Aorta (tissue), 5 donors: ENCODE measurements around the gene ZBTB7C. TPM values are rescaled to one million over a fixed set of nuclear protein-coding genes. Genes with fewer than 3 reads are reported as not detected.
A peak's percentile ranks its signal among the peaks of the same experiment; 100 is the strongest.

ENCODE experiments used
- ATAC-seq: fragments of 200-7000 bp; cut with Tn5 transposase; one replicate; pipeline ENCODE4 v1.9.1; 2022; ENCODE audit warnings: moderate library complexity; ENCODE audit not compliant: low FRiP score
- DNase-seq, 2 donors: peaks; one replicate each; pipeline ENCODE4 v3.0.0-alpha.2; 2020
- H3K27ac ChIP-seq, 2 donors: one replicate each; pipeline ENCODE4 v1.5.1; 2013; ENCODE audit warnings: low read length in 2 of 2, mild to moderate bottlenecking in 2 of 2, moderate library complexity in 2 of 2, control low read depth in 1 of 2, inconsistent platforms in 1 of 2, low read depth in 1 of 2
- H3K27me3 ChIP-seq, 2 donors: one replicate each; pipeline ENCODE4 v1.6.1; 2013; ENCODE audit warnings: control low read depth in 1 of 2, low read length in 1 of 2, mild to moderate bottlenecking in 1 of 2, moderate library complexity in 1 of 2; ENCODE audit not compliant: insufficient read depth in 2 of 2, control insufficient read depth in 1 of 2
- H3K36me3 ChIP-seq, 2 donors: one replicate each; pipeline ENCODE4 v1.6.1; 2013; ENCODE audit warnings: control low read depth in 1 of 2, low read length in 1 of 2, mild to moderate bottlenecking in 1 of 2; ENCODE audit not compliant: insufficient read depth in 2 of 2, control insufficient read depth in 1 of 2
- H3K4me1 ChIP-seq, 2 donors: one replicate each; pipeline ENCODE4 v1.6.1; 2013; ENCODE audit warnings: low read length in 2 of 2, control low read depth in 1 of 2, mild to moderate bottlenecking in 1 of 2, moderate library complexity in 1 of 2; ENCODE audit not compliant: insufficient read depth in 2 of 2, control insufficient read depth in 1 of 2
- H3K4me3 ChIP-seq, 2 donors: one replicate each; pipeline ENCODE4 v1.5.1; 2013; ENCODE audit warnings: low read length in 2 of 2, control low read depth in 1 of 2, mild to moderate bottlenecking in 1 of 2
- H3K9me3 ChIP-seq: one replicate; pipeline ENCODE4 v1.6.1; 2013; ENCODE audit warnings: mild to moderate bottlenecking, low read length; ENCODE audit not compliant: control insufficient read depth
- WGBS, 2 donors: extraction: QIAGEN DNeasy Blood & Tissue Kit; methylation state at CpG; one replicate each; pipeline ENCODE4 v1.1.7; 2013; 5-methylcytosine and 5-hydroxymethylcytosine counted together
- intact Hi-C, 2 donors: fragments of 100-400 bp; cut with DNase I; formaldehyde crosslinking; loops; one replicate each; pipeline versions ENCODE4 v1.14.2 to v1.15.0; 2022
- polyA plus RNA-seq, 2 donors: library from polyadenylated mRNA; stranded (reverse); fragments of 200-250 nt; gene quantifications; one replicate each; pipeline ENCODE4 v1.2.3, GENCODE V29; 2013
- total RNA-seq, 2 donors: library from RNA; stranded (reverse); fragmentation: NEBNext Ultra II Directional; extraction: Animal tissue kit (Norgen Biotek cat#: 25700); gene quantifications; one replicate each; pipeline ENCODE4 v1.2.1, GENCODE V29; 2021
- donor health status: healthy with polysubstance abuse.
- donor health status: Bipolar disorder and iron deficiency.
- donor health status: DM: no; HTN: no; CAD: no.
- donor health status: DM: no; HTN: no; CAD: no.
- donor health status: DM: yes; HTN: yes; CAD: no.

Gene ZBTB7C
- total and polyA plus RNA-seq, 4 donors = 0.69 to 22.4 (median 10.0) TPM

DNA sequence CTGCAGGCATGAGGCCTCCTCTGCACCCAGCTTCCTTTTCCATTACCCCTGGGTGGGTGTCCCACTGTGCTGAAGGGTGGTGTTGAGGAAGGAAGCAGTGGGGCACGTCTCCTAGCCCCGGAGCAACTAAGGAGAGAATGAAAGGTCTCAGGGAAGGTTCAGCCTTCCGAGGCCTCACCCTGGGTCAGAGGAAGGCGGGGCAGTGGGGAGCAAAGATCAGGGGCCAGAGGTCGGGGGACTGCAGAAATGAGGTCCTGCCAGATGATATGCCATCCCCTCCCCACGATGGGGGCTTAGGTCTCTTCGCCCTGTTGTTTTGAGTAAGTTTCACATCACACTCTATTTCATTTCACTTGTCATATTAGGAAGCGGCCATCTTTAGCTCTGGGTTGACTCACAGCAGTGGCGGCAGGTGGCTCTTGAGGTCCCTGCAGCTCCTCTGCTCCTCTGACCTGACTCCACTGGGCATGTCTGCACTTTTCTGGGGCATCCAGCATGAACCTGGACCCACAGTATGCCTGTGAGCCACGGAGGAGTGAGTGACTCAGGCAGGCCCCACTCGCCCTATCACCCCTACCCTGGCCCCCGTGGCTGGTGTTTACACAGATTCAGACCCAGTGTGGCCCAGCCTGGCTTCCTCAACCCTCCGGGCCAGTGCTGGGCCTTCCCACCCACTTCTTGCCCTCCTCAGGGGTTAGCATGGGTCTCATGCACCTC, 325.0 kb downstream of the ZBTB7C start:
- 92% methylated on average over 13 of the region's 13 CpGs for WGBS, 2 donors
- DNase-seq (peak in 1 of 2 donors; percentile 48), ATAC-seq (no peak)
- Histone ChIP-seq H3K4me3 (no peak overlapping the region), H3K9me3 (no peaks in the 10 kb centered on the region), H3K27ac (no peak overlapping the region), H3K4me1 (no peaks in the 10 kb centered on the region), H3K36me3 (no peaks in the 10 kb centered on the region), H3K27me3 (no peaks in the 10 kb centered on the region)
- intact Hi-C loops = no loop called here

DNA sequence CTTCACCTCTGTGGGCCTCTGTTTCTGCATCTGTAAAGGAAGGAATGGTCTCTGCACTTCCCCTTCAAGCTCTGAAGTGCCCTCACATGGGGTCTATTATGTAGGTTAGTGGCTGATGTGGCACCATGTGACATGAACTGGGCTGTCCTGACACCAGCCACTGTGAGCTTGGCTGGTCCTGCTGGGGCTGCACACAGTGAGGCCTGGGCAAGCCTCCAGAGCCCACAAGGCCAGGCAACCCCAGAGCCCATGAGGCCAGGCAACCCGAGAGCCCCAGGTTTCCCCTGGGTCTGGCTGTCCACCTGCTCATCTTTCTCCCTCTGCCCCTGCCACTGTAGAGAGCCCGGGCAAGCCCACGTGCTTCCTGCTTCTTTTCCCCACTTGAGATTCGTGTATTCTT, 328.6 kb downstream of the ZBTB7C start:
- H3K9me3 ChIP-seq = no peaks in the 10 kb centered on the region
- no peak overlapping the region for H3K4me3 ChIP-seq
- ATAC-seq (no peak), DNase-seq (no peak)
- H3K27ac ChIP-seq = no peak overlapping the region
- no peaks in the 10 kb centered on the region for H3K36me3 ChIP-seq
- no peaks in the 10 kb centered on the region for H3K4me1 ChIP-seq
- H3K27me3 ChIP-seq = no peaks in the 10 kb centered on the region
- intact Hi-C loops = no loop called here
- 70 to 79% methylated on average over 4 of the region's 4 CpGs for WGBS, 2 donors

DNA sequence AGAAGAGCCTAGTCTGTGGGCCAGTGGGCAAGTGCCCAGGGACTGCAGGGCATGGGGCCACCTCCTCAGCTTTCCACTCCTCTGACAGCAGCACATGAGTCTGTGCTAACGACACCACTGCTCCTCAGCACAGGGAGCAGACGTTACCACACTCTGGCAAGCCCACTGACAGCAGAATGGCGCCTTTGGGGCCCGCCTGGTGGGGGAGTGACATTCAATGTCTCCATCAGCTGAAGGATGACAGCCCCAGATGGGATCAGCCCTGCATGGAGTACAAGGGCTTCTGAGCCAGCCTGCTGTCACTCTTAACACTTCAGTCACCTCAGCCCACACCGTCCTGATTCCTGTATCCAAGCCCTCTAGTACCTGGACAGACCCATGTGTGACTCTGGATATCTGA, 329.3 kb downstream of the ZBTB7C start:
- no peaks in the 10 kb centered on the region for H3K36me3 ChIP-seq
- DNase-seq (no peak), ATAC-seq (no peak)
- no peaks in the 10 kb centered on the region for H3K9me3 ChIP-seq
- no peaks in the 10 kb centered on the region for H3K4me1 ChIP-seq
- 93 to 95% methylated on average over 5 of the region's 5 CpGs for WGBS, 2 donors
- intact Hi-C loops = no loop called here
- no peak overlapping the region for H3K27ac ChIP-seq
- H3K27me3 ChIP-seq = no peaks in the 10 kb centered on the region
- H3K4me3 ChIP-seq = no peak overlapping the region

DNA sequence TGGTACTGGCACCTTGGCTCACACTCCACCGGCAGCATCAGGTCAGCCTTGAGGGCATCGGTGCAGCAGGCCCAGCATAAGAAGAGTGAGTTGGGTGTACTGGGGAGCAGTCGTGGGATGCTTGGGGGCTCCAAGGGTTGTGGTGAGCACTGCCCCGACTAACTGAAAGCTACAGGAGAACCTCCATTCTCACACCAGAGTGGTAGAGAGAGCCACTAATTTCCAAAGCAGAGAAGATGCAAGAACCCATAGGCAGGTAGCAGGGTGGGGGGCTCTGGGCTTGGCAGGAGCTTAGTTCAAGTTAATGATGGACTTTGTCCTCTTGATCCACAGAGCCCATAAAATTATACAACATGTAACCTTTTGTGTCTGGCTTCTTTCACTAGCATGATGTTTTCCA, 330.7 kb downstream of the ZBTB7C start:
- ATAC-seq (no peak), DNase-seq (no peak)
- no peaks in the 10 kb centered on the region for H3K9me3 ChIP-seq
- 91 to 98% methylated on average over 4 of the region's 4 CpGs for whole genome bisulfite sequencing, 2 donors
- no peaks in the 10 kb centered on the region for H3K36me3 ChIP-seq
- H3K27me3 ChIP-seq = no peaks in the 10 kb centered on the region
- H3K4me3 ChIP-seq = no peak overlapping the region
- intact Hi-C loops = no loop called here
- no peak overlapping the region for H3K27ac ChIP-seq
- no peaks in the 10 kb centered on the region for H3K4me1 ChIP-seq

DNA sequence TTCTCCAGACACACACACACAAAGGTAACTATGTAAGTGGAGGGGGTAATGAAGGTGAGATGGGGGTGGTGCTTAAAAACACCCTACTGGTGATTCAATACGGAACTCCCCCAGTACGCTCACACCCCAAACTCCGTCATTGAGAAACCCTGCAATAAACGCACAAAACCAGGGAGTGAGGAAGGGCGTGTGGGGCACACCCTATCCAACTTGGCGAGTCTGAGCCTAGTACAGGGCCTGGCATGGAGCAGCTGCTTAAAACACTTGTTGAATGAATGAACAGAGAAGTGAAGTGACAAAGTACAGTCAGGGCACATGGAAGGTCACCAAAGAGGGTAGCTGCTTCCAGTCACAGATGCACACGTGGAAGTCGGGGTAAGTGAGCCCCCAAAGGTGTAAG, 331.9 kb downstream of the ZBTB7C start:
- DNase-seq (no peak), ATAC-seq (no peak)
- intact Hi-C loops = no loop called here
- Histone ChIP-seq H3K9me3 (no peaks in the 10 kb centered on the region), H3K36me3 (no peaks in the 10 kb centered on the region), H3K27ac (no peak overlapping the region), H3K27me3 (no peaks in the 10 kb centered on the region), H3K4me3 (no peak overlapping the region), H3K4me1 (no peaks in the 10 kb centered on the region)
- WGBS, 2 donors = 87 to 95% methylated on average over 8 of the region's 8 CpGs

DNA sequence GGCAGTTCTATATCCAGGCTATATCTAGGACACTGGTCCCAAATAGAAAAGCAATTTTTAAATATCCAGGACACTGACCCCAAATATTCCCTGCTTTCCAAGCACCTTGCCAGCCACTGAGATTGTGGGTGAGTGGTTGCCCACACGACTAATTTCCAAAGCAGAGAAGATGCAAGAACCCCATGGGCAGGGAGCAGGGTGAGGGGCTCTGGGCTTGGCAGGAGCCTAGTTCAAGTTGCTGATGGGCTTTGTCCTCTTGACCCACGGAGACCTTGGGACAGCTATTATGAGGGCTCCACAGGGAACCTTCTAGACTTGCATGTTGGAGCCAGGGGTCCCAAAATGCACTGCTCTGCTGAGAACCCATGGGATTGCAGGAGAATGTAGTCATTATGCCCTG, 332.7 kb downstream of the ZBTB7C start:
- no peak for ATAC-seq

DNA sequence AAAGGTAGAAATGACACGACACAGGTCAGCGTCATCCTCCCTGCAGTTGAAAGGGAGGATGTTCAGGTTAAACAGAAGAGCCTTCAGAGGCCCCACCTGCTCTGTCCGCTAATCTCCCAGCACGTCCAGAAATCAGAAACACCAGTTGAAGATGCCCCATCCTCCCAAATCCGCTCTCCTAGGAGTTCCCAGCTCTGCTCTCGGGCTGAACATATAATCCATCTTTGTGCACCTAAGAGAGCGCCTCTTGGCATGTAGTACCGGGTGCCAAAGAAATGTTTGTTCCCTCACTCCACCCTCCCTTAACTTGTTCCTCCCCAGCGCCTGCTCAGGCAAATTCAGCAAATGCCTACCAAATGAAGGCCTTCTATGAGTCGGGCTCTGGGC, 333.5 kb downstream of the ZBTB7C start:
- Histone ChIP-seq H3K9me3 (no peaks in the 10 kb centered on the region), H3K4me1 (no peaks in the 10 kb centered on the region), H3K27ac (no peak overlapping the region), H3K36me3 (no peaks in the 10 kb centered on the region), H3K4me3 (no peak overlapping the region), H3K27me3 (no peaks in the 10 kb centered on the region)
- ATAC-seq = no peak
- WGBS, 2 donors = 88% methylated on average over 10 of the region's 10 CpGs
- intact Hi-C loops = no loop called here
- no peak for DNase-seq

More for the DNA sequence above, 332.7 kb downstream of the ZBTB7C start:
- Histone ChIP-seq H3K27me3 (no peaks in the 10 kb centered on the region), H3K4me1 (no peaks in the 10 kb centered on the region), H3K36me3 (no peaks in the 10 kb centered on the region), H3K4me3 (no peak overlapping the region), H3K27ac (no peak overlapping the region), H3K9me3 (no peaks in the 10 kb centered on the region)
- DNase-seq = no peak
- WGBS, 2 donors = 82 to 85% methylated on average over 2 of the region's 2 CpGs
- intact Hi-C loops = no loop called here

DNA sequence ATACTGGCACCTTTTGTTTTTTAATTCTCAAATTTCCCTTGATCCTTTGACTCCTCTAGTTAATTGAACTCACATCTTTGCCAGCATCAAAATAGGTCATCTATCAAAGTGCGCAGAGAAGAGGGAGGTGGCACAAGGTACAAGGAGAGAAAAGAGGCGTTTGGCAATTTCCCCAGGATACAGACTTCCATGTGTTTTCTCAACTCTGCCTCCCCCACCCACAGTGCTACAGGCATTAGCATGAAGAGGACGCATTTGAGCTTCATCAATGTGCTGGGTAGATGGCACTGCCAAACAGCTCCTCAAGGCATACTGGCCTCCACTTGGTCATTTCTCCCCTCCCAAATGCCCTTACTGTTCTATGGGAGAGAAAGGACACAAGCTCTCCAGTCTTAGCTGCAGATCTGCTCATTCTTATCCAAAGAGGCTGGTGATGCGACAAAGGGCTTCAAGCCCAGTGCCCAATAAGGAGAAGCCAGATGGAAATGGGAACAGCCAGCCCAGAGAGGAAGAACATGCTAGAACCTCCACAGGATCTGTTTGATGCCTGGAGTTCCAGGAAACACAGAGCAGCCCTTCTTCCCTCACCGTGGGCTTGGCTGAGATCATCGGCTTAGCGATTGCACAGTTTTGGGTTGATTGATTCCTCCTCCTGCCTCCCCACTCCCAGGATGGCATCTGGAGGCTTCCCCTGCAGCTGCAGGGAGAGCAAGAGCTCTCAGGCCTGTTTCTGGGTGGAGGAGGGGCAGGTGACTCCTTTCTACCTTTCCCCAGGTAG, 334.1 kb downstream of the ZBTB7C start:
- no peaks in the 10 kb centered on the region for H3K4me1 ChIP-seq
- no peak for ATAC-seq
- no peaks in the 10 kb centered on the region for H3K9me3 ChIP-seq
- H3K36me3 ChIP-seq = no peaks in the 10 kb centered on the region
- intact Hi-C loops = no loop called here
- H3K27me3 ChIP-seq = no peaks in the 10 kb centered on the region
- 86% methylated on average over 7 of the region's 7 CpGs for WGBS, 2 donors
- H3K27ac ChIP-seq = no peak overlapping the region
- no peak overlapping the region for H3K4me3 ChIP-seq
- DNase-seq = no peak
